VCaP (cell line): ENCODE data around the gene DLG3.
"Not testable (repeated sequence)": the region's sequence is repeated elsewhere in the genome, so short reads cannot be mapped to it uniquely, and the experiment has no call there.

ENCODE experiments used
- H3K27ac ChIP-seq: fragments of 450-650 bp; 2 replicates; pipeline ENCODE4 v1.5.1; 2017
- TF ChIP-seq, protein P1 (sequence below): fragments of 450-650 bp; conservative IDR thresholded peaks from 2 replicates; pipeline ENCODE4 v1.5.1; 2017; ENCODE audit warnings: mild to moderate bottlenecking, moderate library complexity

The DLG3 gene

DNA sequence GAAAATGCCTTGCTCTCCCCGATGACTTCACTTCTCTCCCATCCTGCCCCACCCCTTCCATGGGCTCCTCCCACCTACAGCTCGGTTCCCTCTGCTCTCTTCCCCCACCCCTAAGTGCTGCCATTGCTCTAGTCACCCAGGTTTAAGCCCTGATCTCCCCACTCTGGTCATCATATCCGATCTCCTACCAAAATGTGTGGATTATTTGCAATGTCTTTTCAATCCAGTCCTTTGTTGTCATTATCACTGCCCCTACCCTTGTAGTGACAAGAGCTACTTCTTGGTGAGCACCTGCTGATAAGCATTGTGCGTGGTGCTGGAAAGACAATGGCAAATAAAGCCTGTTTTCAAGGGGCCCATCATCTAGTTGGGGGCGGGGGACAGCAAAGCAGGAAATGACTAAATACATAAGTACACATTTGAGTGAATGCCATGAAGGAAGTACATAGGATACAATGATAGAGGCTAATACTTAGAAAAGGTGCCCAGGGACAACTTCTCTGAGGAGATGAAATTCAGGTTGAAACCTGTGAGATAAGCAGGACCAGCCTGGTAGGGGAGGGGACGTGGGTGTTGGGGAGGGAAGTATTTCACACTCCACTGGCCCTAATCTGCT, 63.8 kb downstream of the DLG3 start:
- TF ChIP-seq, protein P1, sequence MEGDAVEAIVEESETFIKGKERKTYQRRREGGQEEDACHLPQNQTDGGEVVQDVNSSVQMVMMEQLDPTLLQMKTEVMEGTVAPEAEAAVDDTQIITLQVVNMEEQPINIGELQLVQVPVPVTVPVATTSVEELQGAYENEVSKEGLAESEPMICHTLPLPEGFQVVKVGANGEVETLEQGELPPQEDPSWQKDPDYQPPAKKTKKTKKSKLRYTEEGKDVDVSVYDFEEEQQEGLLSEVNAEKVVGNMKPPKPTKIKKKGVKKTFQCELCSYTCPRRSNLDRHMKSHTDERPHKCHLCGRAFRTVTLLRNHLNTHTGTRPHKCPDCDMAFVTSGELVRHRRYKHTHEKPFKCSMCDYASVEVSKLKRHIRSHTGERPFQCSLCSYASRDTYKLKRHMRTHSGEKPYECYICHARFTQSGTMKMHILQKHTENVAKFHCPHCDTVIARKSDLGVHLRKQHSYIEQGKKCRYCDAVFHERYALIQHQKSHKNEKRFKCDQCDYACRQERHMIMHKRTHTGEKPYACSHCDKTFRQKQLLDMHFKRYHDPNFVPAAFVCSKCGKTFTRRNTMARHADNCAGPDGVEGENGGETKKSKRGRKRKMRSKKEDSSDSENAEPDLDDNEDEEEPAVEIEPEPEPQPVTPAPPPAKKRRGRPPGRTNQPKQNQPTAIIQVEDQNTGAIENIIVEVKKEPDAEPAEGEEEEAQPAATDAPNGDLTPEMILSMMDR, result no peak
- no peak overlapping the region for H3K27ac ChIP-seq

DNA sequence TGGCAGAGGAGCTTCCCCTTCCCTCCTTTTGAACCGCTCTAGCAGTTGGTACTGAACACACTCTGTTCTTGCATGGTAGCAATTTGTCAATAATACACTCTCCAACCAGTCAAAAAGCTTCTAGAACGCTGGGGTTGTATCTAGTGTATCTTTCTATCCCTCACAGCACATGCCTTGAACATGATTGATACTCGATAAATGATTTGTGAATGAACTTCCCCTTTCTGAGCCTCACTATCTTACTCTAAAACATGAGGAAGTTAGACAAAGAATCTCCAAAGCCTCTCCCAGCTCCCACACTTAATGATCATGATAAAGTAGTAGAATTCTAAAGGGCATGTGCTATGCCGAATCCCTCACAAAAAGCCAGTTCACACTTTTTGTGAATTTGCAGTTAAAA, 64.4 kb downstream of the DLG3 start:
- H3K27ac ChIP-seq, result peak overlapping the region; percentile 29
- TF ChIP-seq, protein P1, result no peak

DNA sequence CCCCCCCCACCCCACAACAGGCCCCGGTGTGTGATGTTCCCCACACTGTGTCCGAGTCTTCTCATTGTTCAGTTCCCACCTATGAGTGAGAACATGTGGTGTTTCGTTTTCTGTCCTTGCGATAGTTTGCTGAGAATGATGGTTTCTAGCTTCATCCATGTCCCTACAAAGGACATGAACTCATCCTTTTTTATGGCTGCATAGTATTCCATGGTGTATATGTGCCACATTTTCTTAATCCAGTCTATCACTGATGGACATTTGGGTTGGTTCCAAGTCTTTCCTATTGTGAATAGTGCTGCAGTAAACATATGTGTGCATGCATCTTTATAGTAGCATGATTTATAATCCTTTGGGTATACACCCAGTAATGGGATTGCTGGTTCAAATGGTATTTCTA, 70.6 kb downstream of the DLG3 start:
- H3K27ac ChIP-seq, result not testable (repeated sequence)

DNA sequence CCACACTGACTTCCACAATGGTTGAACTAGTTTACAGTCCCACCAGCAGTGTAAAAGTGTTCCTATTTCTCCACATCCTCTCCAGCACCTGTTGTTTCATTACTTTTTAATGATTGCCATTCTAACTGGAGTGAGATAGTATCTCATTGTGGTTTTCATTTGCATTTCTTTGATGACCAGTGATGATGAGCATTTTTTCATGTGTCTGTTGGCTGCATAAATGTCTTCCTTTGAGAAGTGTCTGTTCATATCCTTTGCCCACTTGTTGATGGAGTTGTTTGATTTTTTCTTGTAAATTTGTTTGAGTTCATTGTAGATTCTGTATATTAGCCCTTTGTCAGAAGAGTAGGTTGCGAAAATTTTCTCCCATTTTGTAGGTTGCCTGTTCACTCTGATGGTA, 71.1 kb downstream of the DLG3 start:
- H3K27ac ChIP-seq, result not testable (repeated sequence)

DNA sequence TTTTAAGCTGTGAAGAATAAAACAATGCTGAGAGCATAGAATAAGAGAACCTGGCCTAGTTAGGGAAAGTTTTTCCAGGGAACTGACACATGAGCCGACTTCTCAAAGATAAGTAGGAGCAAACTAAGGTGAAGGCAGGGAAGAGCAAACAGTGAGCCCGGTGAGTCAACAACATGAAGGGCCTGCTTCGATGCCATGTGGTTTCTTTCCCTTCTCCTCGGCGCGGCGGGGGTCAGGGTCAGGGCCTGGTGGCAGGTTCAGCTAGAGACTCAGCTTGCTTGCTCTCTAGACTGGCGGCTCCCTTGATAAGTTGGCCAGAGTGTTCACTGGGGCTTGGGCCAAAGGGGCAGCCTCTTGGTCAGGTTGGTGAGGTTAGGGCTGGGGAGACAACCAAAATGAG, 81.1 kb downstream of the DLG3 start:
- TF ChIP-seq, protein P1, result no peak
- H3K27ac ChIP-seq, result peak overlapping the region; percentile 76

DNA sequence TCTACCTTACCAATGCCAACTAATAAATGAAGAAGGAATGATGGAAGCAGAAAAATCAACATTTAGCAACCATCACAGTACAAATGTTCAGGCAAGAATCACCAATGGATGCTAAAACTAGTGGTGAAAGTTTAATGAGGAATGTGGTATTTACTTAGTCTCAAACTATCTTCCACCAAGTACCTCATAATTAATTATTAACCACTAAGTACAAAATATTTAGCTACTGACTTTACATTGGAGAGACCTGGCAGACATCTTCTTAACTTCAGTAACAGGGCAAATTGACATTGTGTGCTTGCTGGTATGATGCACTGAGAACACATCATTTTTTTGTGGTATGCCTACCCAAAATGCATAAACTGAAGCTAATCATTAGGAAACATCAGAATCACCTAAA, 82.4 kb downstream of the DLG3 start:
- TF ChIP-seq, protein P1, result no peak
- H3K27ac ChIP-seq, result peak overlapping the region; percentile 76

DNA sequence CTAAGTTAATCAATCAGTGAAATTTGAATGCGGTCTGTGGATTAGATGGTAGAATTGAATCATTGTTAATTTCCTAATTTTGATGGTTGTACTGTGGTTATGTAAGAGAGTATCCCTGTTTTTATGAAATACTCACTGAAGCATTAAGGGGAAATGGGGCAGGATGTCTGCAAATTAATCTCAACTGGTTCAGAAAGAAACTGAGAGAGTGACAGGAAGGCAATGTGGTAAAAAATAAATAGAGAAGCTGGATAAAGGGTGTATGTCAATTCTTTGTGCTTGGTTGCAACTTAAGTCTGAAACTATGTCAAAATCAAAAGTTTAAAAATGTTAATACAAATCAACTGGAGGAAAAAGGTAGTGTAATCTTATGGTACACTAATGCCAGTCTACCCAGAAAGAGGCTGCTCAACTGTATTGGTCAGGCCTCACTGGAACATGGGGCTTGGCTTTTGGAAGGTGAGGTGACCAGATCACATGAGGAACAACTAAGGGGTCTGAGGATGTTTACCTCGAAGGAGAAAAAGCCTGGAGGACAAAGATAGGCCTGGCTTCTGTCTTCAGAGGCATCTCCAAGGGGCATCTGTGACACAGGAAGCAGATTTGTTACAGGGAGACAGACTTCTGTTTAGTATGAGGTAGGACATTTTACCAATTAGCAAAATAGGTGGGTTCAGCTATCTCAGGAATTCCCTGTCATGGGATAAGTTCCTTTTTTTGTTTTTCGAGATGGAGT, 83.1 kb downstream of the DLG3 start:
- TF ChIP-seq, protein P1, result no peak
- peak overlapping the region; percentile 76 for H3K27ac ChIP-seq

DNA sequence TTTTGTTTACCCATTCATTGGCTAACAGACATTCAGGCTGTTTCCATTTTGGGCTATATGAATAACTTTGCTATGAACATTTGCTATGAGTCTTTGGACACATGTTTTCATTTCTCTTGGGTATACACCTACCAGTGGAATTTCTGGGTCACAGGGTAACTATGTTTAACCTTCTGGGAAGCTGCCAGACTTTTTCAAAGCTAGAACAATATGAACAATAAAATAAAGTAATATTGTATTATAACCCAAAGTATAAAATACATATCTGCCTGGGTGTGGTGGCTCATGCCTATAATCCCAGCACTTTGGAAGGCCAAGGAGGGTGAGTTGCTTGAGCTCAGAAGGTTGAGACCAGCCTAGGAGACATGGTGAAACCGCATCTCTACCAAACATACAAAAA, 90.6 kb downstream of the DLG3 start:
- H3K27ac ChIP-seq, result no peak overlapping the region
- TF ChIP-seq, protein P1, result no peak
